Measurements from ENCODE around the gene CARNS1.

The CARNS1 gene

DNA sequence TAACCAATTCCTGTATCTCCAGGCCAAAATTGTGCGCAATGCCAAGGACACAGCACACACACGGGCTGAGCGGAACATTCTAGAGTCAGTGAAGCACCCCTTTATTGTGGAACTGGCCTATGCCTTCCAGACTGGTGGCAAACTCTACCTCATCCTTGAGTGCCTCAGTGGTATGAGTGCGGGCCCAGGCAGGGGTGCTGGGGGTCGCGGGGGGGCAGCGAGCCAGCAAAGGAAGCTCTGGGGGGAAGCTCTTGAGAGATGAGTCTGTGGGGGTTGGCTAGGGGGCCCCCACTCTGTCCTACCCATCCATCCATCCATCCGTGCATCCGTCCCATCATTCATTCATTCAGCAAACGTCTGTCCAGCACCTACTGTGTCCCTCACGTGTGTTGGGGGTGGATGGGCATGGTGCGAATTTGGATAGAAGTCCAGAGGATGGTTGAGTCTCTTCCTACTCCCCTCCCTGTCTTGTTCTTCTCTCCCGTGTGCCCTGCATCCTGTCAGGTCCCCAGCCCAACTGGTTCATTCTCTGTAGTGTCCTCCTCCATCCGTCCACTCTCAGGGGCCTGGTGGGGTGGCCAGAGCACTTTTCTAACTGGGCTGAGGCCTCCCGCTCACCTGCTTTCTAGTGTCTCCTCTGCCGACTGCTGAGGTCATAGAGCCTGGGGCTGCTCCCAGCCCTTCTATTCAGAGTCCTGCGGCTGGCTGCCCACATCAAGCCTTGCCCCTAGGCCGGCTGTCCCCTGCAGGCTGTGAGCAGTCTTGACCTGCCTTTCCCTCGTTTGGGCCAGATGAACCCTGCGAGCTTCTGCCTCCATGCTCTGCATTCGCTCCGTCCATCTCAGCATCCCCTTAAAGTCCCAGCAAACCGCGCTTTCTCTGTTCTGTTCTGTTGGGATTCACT is 16.1 kb downstream of the CARNS1 start:
- DNase-seq: no peak

- no peak for DNase-seq
Observed at GRCh38 chr11:67432655-67433349, 17.3 kb downstream of the CARNS1 start.

DNA sequence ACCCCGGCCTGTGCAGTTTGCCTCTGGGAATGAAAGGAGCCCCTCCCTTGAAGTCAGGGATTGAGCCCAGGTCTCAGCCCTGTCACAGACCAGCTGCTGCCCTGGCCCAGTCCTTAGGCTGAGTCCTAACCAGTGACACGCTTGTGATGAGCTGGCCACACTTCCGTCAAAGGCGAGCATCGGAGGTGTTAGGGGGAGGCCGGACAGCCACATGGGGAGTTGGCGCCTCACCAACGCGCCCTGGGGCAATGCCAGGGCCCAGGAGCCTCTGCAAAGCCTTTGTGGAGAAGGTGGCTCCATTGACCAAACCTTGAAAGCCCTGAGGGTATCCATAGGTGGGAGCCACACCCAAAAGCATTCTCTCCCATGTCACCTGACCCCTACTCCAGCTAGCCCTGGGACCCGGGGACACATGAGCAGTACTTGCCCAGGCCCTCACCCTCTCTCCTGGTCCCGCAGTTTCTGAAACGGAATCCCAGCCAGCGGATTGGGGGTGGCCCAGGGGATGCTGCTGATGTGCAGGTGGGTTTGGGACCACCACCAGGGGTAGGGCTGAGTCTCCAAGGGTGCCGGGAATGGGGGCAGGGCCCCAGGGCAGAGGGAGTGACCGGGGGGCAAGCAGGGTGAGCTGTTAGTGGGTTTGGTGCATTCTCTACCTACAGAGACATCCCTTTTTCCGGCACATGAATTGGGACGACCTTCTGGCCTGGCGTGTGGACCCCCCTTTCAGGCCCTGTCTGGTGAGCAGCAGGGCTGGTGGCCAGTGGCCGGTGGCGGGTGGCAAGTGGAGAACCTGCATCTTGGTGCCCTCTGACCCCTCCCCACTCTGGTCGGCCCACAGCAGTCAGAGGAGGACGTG is 18.3 kb downstream of the CARNS1 start:
- no peak for DNase-seq

DNA sequence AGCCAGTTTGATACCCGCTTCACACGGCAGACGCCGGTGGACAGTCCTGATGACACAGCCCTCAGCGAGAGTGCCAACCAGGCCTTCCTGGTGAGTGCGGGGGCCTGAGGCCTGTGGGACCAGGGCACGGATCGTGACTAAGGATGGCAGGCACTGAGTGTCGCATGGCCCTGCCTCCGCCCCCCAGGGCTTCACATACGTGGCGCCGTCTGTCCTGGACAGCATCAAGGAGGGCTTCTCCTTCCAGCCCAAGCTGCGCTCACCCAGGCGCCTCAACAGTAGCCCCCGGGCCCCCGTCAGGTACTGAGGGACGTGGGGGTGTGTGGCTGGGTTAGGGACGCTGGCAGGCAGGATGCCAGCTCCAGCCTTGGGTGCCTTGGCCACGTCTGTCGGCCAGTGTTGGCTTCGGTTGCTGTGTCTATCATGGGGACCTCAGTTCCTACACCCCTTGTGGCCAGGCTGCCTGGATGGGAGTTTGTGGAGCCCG is 19.0 kb downstream of the CARNS1 start:
- DNase-seq: no peak

DNA sequence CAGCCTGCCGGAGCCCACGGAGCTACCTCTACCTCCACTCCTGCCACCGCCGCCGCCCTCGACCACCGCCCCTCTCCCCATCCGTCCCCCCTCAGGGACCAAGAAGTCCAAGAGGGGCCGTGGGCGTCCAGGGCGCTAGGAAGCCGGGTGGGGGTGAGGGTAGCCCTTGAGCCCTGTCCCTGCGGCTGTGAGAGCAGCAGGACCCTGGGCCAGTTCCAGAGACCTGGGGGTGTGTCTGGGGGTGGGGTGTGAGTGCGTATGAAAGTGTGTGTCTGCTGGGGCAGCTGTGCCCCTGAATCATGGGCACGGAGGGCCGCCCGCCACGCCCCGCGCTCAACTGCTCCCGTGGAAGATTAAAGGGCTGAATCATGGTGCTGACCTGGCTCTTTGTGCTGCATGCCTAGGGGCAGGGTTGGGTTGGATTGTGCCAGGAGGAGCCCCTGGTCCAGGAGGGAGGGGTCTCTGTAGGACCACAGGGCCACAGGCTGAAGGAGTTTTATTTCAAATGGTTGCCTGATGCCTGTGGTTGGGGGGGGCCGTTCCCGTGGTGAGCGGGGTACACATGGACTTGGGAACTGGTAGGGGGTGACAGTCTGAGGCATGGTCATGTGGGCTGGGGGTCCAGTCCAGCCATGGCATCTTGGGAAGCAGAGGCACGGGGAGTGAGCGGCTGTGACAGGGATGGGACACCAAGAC is 19.7 kb downstream of the CARNS1 start:
- no peak for DNase-seq

GRCh38 chr11:67435727-67436458 is 20.4 kb downstream of the CARNS1 start:
- DNase-seq: no peak

GRCh38 chr11:67436459-67437081 is 21.1 kb downstream of the CARNS1 start:
- DNase-seq: no peak

GRCh38 chr11:67437082-67437808 is 21.8 kb downstream of the CARNS1 start, which contains the start of gene PTPRCAP:
Gene PTPRCAP (minus strand): TSS chr11:67437682. CDS start chr11:67437619, 63 bp downstream.
- no peak for DNase-seq

DNA sequence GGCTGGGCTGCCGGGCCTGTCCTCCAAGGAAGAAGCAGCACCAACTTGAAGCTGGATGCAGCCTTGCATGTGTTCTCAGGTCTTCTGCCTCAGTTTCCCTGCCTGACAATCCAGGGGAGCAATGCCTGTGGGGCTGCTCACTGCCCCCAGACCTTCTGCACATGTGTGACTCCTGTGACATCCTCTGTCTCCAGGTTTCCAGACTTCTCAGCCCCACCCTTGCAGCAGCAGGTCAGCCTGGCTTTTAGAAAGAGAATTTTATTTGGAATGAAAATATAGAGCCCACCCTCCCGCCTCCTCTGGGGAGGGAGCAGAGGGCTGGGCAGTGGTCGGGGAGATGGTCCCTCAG is 22.3 kb downstream of the CARNS1 start:
- no peak for DNase-seq

DNA sequence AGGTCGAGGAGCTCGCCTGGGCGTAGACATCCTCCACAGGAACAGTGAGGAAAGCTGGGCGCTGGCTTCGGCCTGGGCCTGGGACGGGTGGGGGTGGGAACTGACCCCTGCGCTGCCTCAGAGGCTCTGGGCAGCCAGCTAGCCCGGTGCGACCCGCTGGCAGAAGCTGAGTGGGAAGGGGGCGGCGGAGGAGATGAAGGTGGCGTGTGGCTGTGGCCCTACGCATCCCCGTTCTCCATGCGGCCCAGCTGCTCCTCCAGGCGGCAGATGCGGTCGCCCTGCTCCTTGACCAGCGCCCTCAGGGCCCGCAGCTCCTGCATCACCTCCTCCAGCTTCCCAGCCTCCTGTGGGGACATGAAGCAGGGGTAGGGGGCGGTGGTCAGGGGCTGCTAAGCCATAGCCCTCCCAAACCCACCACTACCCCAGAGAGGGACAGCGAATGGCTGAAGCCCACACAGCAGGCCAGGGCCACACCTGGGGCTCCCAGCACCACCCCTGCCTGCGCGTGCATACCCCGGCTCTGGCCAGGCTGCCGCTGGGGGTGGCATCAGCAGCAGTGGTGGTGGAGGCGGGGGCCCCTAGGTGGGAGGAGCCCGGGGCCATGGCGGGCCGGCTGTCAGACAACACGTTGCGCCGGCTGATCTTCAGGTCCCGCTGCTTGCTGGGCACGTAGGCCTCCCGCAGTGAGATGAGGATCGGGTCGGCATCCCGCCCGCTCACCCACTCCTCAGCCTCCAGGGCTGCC is 22.9 kb downstream of the CARNS1 start:
- DNase-seq: no peak

DNA sequence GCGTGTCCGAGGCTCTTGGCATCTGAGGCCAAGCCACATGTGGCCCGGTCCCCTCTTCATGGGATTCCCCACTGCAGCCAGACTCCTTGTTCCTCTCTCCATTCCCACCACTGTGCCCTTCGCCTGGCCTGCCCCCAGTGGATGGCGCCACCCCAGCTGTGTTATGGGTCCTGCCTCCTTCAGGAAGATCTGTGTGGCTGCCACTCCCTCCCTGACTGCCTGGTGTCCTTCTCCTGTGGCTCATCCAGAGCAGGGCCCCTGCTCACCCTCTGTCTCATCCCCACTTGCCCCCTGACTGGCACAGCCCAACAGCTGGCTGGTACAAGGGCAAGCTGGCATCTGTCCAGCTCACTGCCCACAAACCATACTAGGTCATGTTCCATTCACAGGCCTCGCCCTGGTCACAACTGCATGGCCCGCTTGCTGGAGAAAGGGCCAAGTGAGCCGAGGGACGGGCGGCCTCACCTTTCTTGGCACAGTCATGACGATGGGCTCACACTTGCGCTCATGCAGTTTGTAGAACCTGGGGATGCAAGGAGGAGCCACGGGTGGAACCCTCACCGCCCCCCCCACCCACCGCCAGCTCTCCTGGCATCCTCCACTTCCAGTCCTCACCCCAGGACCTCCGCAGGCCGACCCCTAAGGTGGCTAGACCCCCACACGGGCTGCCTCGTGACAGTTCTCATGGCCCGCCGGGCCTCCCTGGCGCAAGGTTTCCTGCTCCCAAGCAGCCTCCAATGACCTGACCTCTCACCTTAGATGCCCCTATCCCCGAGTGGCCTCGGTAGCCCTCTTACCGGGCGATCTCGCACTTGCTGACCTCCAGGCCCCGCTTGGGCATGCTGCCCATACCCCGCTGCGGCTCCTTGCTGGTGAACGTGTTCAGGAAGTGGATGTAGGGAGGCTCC is 24.1 kb downstream of the CARNS1 start:
- DNase-seq: peak; percentile 97

GRCh38 chr11:67440229-67441097 is 25.0 kb downstream of the CARNS1 start:
- no peak for DNase-seq

DNA sequence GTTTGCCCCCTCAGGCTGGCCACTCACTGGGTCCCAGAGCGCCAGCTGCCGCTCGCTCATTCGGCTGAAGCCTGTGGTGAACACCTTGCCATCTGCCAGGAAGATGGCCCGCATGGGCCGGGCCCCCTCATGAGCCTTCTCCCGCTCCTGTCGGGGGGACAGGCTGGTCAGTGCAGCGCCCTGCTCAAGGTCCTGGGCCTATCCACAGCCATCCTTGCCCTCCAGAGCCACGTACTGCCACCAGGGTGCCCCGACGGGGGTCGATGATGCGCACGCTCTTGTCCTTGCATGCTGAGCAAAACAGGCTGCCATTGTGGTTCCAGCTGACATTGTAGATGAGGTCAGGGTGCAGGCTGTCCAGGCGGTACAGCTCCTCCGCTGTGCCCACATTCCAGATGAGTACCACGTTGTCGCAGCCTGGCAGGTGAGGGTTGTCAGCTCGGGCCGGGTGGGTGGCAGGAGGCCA is 25.7 kb downstream of the CARNS1 start:
- DNase-seq: no peak

- DNase-seq: no peak
Observed at GRCh38 chr11:67441731-67442351, 26.4 kb downstream of the CARNS1 start.

GRCh38 chr11:67442504-67443404 is 27.3 kb downstream of the CARNS1 start:
- no peak for DNase-seq

DNA sequence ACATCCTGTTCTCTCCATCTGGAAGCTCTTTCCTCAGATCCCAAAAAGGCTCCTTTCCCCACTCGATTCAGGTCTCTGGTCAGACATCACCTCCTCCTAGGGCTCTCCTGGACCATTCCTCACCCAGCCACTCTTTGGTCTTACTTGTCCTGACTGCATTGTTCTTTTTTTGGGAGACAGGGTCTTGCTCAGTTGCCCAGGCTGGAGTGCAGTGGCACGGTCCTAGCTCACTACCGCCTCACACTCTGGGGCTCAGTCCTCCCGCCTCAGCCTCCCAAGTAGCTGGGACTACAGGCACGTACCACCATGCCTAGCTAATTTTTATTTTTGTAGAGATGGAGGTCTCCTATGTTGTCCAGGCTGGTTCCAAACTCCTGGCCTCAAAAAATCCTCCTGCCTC is 30.0 kb downstream of the CARNS1 start:
- DNase-seq: no peak

Data from 8988T (cell line).